ENCODE measurements around the gene SFXN5. TPM values are rescaled to one million over a fixed set of nuclear protein-coding genes. Genes with fewer than 3 reads are reported as not detected.

The SFXN5 gene
- total RNA-seq, 1 experiment from 2014 or later, result 31.3 TPM

DNA sequence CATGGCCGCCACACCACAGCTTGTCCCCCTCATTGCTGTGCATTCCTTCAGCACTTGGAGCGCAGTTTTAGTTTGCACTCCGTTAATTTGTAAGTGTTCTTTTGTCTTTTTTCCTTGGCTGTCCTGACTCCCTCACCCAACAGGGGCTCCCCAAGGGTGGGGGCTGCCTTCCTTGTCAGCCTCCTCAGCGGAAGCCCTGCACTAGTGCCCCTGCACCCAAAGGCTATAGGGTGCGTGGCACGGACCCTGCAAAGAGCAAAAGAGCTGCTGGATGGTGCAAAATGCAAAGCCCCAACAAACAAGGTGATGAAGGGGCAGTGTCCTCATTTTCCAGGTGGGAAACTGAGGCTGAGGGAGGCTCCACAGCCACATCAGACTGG, 107.4 kb downstream of the SFXN5 start:
- Mint-ChIP-seq H3K4me1 (ENCODE audit: low read depth, unreplicated experiment) (no peaks in the 10 kb centered on the region), H3K27ac (ENCODE audit: unreplicated experiment) (no peak overlapping the region), H3K9me3 (ENCODE audit: unreplicated experiment) (no peaks in the 10 kb centered on the region), H3K27me3 (ENCODE audit: insufficient read depth, unreplicated experiment) (no peaks in the 10 kb centered on the region), H3K36me3 (ENCODE audit: insufficient read depth, unreplicated experiment) (no peaks in the 10 kb centered on the region), H3K4me3 (ENCODE audit: unreplicated experiment) (no peak overlapping the region)
- DNase-seq, result no peak
- Histone ChIP-seq H3K9me3 (no peaks in the 10 kb centered on the region), H3K4me3 (ENCODE audit: low read depth, low read length) (no peak overlapping the region), H3K4me1 (no peaks in the 10 kb centered on the region), H3K36me3 (ENCODE audit: control insufficient read depth, insufficient read depth, low read length) (no peaks in the 10 kb centered on the region), H3K27me3 (replicated peaks; ENCODE audit: control insufficient read depth, insufficient read depth, low read length) (no peaks in the 10 kb centered on the region)
- ChIA-PET CTCF (no interaction called here), POLR2A (no interaction called here)
- intact Hi-C loops (cut with micrococcal nuclease; ENCODE audit: unreplicated experiment), result no loop called here
- no TSS peak for BruUV-seq (replicated peaks)
- TF ChIP-seq, protein P1, sequence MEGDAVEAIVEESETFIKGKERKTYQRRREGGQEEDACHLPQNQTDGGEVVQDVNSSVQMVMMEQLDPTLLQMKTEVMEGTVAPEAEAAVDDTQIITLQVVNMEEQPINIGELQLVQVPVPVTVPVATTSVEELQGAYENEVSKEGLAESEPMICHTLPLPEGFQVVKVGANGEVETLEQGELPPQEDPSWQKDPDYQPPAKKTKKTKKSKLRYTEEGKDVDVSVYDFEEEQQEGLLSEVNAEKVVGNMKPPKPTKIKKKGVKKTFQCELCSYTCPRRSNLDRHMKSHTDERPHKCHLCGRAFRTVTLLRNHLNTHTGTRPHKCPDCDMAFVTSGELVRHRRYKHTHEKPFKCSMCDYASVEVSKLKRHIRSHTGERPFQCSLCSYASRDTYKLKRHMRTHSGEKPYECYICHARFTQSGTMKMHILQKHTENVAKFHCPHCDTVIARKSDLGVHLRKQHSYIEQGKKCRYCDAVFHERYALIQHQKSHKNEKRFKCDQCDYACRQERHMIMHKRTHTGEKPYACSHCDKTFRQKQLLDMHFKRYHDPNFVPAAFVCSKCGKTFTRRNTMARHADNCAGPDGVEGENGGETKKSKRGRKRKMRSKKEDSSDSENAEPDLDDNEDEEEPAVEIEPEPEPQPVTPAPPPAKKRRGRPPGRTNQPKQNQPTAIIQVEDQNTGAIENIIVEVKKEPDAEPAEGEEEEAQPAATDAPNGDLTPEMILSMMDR (IDR thresholded peaks at IDR 0.05; ENCODE audit: insufficient read depth in 1 of 2, low read depth in 1 of 2, low read length in 1 of 2, severe bottlenecking in 1 of 2, unreplicated experiment in 1 of 2), result no peak

DNA sequence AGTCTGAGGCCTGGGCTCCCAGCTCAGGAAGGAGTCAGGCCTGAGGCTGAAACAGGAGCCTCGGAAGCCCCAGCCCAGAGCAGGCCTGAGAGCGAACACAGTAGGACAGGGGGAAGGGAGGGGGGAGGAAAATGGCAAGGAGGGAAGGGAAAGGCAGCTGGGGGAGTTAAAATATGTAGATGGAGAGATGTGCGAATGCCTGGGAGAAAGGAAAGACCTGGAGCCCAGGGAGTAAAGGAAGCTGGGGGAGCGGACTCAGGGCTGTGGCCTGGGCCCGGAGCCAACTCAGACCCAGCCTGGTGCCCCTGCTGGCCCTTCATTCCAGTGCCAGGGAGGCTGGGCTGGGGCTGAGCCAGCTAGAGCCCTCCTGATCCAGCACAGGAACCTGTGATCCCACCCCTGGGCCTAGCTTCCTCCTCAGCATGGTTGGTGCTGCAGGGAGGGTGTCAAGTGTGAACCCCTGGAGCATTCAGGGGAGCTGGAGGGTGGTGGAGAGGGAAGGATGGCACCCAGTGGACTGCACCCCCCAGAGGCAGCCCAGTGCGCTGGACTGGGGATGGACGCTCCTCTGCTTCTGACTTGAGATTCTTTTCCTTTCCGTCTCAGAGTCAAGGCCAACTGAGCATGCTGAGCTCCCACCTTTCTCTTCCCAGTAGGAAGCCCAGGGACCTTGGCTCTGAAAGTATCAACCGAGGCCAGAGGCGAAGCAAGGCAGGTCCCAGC, 107.9 kb downstream of the SFXN5 start:
- no peaks in the 10 kb centered on the region for H3K4me1 ChIP-seq
- Mint-ChIP-seq H3K4me3 (ENCODE audit: unreplicated experiment) (no peak overlapping the region), H3K9me3 (ENCODE audit: unreplicated experiment) (no peaks in the 10 kb centered on the region), H3K4me1 (ENCODE audit: low read depth, unreplicated experiment) (no peaks in the 10 kb centered on the region), H3K36me3 (ENCODE audit: insufficient read depth, unreplicated experiment) (no peaks in the 10 kb centered on the region), H3K27me3 (ENCODE audit: insufficient read depth, unreplicated experiment) (no peaks in the 10 kb centered on the region), H3K27ac (ENCODE audit: unreplicated experiment) (no peak overlapping the region)
- no TSS peak for BruUV-seq (replicated peaks)
- H3K36me3 ChIP-seq (ENCODE audit: control insufficient read depth, insufficient read depth, low read length), result no peaks in the 10 kb centered on the region
- intact Hi-C loops (cut with micrococcal nuclease; ENCODE audit: unreplicated experiment), result no loop called here
- H3K27me3 ChIP-seq (replicated peaks; ENCODE audit: control insufficient read depth, insufficient read depth, low read length), result no peaks in the 10 kb centered on the region
- DNase-seq, result no peak
- ChIA-PET CTCF (no interaction called here), POLR2A (no interaction called here)
- no peaks in the 10 kb centered on the region for H3K9me3 ChIP-seq
- TF ChIP-seq, protein P1 (IDR thresholded peaks at IDR 0.05; ENCODE audit: insufficient read depth in 1 of 2, low read depth in 1 of 2, low read length in 1 of 2, severe bottlenecking in 1 of 2, unreplicated experiment in 1 of 2), result no peak
- no peak overlapping the region for H3K4me3 ChIP-seq (ENCODE audit: low read depth, low read length)

DNA sequence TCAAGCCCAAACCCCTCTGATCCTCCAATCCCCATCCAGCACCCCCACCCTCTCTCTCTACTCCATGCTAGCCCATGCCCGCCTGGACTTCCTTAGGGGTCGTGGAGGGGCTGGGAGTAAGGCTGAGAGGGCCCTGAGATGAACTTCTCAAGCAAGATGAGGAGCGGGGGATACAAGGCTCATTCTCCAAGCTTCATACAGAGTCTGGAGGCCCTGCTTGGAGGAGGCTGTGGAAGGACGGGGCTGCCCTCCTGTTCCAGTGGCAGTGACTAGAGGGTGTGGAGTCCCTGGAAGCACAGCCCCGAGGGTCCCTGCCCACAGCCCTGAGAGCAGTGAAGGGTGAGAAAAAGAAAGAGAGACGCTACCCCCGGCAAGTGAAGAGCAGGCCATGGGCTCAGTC, 108.6 kb downstream of the SFXN5 start:
- no peak overlapping the region for H3K4me3 ChIP-seq (ENCODE audit: low read depth, low read length)
- Mint-ChIP-seq H3K27me3 (ENCODE audit: insufficient read depth, unreplicated experiment) (no peaks in the 10 kb centered on the region), H3K4me3 (ENCODE audit: unreplicated experiment) (no peak overlapping the region), H3K36me3 (ENCODE audit: insufficient read depth, unreplicated experiment) (no peaks in the 10 kb centered on the region), H3K9me3 (ENCODE audit: unreplicated experiment) (no peaks in the 10 kb centered on the region), H3K27ac (ENCODE audit: unreplicated experiment) (no peak overlapping the region), H3K4me1 (ENCODE audit: low read depth, unreplicated experiment) (no peaks in the 10 kb centered on the region)
- no peaks in the 10 kb centered on the region for H3K4me1 ChIP-seq
- ChIA-PET POLR2A (no interaction called here), CTCF (no interaction called here)
- intact Hi-C loops (cut with micrococcal nuclease; ENCODE audit: unreplicated experiment), result no loop called here
- no peaks in the 10 kb centered on the region for H3K9me3 ChIP-seq
- TF ChIP-seq, protein P1 (IDR thresholded peaks at IDR 0.05; ENCODE audit: insufficient read depth in 1 of 2, low read depth in 1 of 2, low read length in 1 of 2, severe bottlenecking in 1 of 2, unreplicated experiment in 1 of 2), result no peak
- H3K36me3 ChIP-seq (ENCODE audit: control insufficient read depth, insufficient read depth, low read length), result no peaks in the 10 kb centered on the region
- H3K27me3 ChIP-seq (replicated peaks; ENCODE audit: control insufficient read depth, insufficient read depth, low read length), result no peaks in the 10 kb centered on the region
- no TSS peak for BruUV-seq (replicated peaks)
- no peak for DNase-seq

Data from Caco-2 (cell line).